Hematopoietic multipotent progenitor cell treated with erythropoietin and hydrocortisone succinate and interleukin-3 and kit ligand, for 17 days (in vitro differentiated cells): ENCODE data around the gene C10orf62.
"Not testable (repeated sequence)": the region's sequence is repeated elsewhere in the genome, so short reads cannot be mapped to it uniquely, and the experiment has no call there.

Experiments
- DNase-seq: peaks from one replicate; pipeline ENCODE4 v3.0.0-alpha.2; 2015; ENCODE audit warnings: low spot score

The C10orf62 gene

DNA sequence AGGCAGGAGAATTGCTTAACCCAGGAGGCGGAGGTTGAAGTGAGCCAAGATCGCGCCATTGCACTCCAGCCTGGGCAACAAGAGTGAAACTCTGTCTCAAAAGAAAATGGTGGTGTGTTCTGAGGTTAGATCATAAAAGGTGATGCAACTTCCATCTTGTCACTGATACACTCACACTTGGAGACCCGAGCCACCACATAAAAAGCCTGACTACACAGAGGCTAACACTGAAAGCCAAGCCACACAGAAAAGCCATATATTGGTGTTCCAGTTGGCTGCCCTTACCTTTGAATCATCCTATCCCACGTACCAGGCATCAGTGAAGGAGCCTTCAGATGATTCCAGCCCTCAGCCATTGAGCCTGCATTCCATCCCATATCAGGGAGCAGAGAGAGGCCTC, 39.8 kb downstream of the C10orf62 start:
- DNase-seq, result no peak

DNA sequence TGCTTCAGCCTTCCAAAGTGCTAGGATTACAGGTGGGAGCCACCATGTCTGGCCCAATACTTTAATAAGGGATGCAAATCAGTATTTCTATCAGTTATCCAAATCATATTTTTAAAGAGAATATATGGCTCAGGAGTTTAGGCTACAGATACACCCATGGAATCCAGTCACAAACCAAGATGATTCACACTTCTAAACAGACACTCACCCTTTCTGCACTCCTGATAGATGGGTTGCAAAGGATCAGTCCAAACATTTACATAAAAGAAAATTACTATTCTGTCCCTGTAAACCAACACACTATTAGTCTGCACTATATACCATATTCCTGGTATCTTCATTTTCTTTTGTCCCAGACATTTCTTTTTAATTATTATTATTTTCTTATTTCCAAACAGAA, 41.6 kb downstream of the C10orf62 start:
- DNase-seq, result no peak

DNA sequence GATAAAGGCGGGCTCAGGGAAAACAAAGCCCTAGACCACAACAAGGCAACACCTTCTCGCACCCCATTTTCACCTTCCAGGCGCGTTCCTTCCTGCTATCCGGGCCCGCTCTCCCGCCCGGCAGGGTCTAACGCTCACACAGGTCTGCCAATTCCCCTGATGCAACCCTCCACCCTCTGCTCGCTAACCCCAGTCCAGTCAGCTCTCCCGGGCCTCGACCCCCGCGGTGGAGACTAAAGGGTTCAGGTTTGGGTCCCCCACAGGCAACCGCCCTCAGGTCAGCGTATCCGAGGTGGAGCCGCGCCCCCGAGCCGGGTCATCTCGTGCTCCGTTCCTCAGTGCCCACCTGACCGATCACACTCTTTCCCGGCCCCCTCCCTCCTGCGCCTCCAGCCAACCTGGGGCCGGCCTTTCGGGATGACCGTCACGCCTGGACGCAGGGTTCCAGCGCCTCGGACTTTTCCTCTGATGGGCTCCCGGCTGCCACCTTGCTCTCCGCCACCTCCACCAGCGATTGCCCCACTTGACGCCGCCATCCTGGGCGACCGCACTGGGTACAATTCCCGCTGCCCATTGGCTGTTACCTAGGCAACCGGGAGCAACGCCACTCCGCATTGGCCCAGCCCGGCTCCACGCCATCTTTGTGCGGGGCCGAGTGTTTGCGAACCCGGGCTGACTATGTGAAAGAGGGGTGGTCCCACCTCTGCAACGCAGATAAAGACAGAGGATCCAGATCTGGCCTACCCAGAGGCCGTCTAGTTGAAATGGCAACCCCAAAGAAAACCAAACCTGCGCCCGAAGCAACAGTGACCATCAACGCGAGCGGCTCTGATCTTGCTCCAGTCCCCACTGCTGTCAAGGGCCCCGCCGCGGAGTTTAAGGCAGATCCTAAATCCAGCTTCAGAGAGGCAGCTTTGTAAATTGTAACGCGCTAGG, 43.7 kb downstream of the C10orf62 start, which contains the start of gene MORN4:
MORN4 (minus strand) TSS at position 552 of the 936 bp plus-strand sequence. CDS start 13,847 bp downstream, outside the sequence.
- DNase-seq, result peak; percentile 96

- peak; percentile 70 for DNase-seq
Measured at GRCh38 chr10:97633921-97634320, 44.4 kb downstream of the C10orf62 start.

DNA sequence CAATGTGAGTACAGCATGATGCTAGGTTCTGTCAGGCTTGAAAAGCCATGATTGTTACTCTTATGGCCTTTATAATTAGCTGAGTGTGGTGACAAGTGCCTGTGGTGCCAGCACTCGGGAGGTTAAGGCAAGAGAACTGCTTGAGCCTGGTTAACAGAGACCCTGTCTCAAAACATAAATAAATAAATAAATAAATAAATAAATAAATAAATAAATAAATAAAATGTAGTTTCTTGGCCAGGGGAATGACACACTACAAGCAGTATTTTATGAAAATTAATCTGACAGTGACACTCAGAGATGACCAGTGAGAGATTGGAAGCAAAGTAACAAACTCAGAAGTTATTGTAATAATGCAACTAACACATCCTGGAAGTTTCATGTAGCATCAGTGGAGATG, 46.1 kb downstream of the C10orf62 start:
- no peak for DNase-seq

DNA sequence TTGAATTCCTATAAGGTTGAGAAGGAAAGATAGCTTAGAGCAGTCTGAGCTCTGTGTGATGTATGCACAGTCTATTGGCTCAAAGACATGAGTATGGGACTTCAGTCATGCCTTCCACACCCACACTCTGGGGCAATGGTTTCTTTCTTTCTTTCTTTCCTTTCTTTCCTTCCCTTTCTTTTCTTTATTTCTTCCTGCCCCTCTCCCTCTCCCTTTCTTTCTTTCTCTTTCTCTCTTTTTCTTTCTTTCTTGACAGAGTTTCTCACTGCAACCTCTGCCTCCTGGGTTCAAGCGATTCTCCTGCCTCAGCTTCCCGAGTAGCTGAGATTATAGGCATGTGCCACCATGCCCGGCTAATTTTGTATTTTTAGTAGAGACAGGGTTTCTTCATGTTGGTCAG, 49.6 kb downstream of the C10orf62 start:
- not testable (repeated sequence) for DNase-seq

GRCh38 chr10:97640174-97640867, 50.8 kb downstream of the C10orf62 start, which contains the start of gene PI4K2A:
PI4K2A (plus strand) TSS chr10:97640671; CDS start chr10:97640743, 72 bp downstream.
- DNase-seq, result peak; percentile 100
